SU-DHL-6 (cell line): Measurements from ENCODE around the gene LGR6.

ENCODE experiments used
- CTCF ChIP-seq: fragments of 200-600 bp; sonication (generic); IDR thresholded peaks from one replicate; pipeline ENCODE4 v1.5.1; 2017; ENCODE audit warnings: antibody characterized with exemption, mild to moderate bottlenecking, low read length, moderate library complexity; ENCODE audit not compliant: insufficient read depth, poor library complexity, severe bottlenecking
- EZH2phosphoT487 ChIP-seq: fragments of 200-600 bp; sonication (generic), shearing (Covaris generic); conservative IDR thresholded peaks from 2 replicates; pipeline ENCODE4 v1.6.1; 2018; ENCODE audit warnings: mild to moderate bottlenecking, antibody characterized with exemption, low read length, moderate library complexity, mixed read lengths

DNA sequence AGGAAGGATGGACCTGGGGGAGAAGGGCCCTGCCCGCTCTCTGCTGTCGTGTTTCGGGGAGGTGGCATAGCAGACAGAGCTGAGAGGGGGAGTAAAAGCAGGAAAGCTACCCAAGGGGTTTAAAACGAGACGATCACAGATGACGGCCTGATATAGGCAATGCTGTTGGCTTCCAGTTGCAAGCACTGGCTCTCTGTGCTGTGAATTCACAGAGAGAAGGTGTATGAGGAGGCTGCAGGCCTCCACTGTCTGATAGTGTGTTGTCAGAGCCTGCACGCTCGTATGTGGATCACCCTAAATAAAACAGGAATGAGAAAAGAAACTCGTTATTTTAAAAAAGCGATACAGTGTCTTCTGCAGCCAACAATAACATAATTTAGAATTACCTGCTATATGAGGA lies 57.4 kb downstream of the LGR6 start:
- TF ChIP-seq CTCF (no peak), EZH2phosphoT487 (no peak)
